M059J (cell line): ENCODE results near the gene FTO. TPM values are rescaled to one million over a fixed set of nuclear protein-coding genes. Genes with fewer than 3 reads are reported as not detected.

Experiments
- DNase-seq: peaks from one replicate; pipeline ENCODE4 v3.0.0-alpha.2; 2012; ENCODE audit warnings: low read depth
- total RNA-seq: library from RNA; depleted of rRNA; stranded (reverse); fragments of >200 nt; shearing (Covaris generic); gene quantifications from 2 replicates; pipeline ENCODE4 v1.2.3, GENCODE V29; 2014

Gene FTO
- total RNA-seq, 1 experiment from 2014 or later = 132 TPM

- no peak for DNase-seq
These were observed 7.4 kb downstream of the FTO start for GRCh38 chr16:53711390-53711789.

DNA sequence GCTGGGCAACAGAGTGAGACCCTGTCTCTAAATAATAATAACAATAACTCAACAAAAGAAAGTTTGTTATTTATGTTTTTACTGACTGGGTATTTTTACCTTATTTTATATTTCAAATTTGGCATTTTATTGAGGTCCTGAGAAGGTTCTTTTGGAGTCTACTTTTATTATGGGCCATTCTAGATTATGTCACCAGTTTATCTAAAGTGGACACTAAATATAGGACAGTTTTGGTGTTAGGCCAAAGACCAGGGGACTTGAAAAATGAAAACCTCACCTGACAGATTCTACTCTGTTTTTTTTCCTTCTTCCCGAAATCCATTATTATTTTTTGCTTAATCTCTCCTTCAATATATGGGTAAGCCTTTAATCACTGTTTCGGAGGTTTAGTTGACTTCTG is 8.1 kb downstream of the FTO start:
- no peak for DNase-seq

GRCh38 chr16:53713403-53714204 is 9.6 kb downstream of the FTO start:
- DNase-seq = no peak

DNA sequence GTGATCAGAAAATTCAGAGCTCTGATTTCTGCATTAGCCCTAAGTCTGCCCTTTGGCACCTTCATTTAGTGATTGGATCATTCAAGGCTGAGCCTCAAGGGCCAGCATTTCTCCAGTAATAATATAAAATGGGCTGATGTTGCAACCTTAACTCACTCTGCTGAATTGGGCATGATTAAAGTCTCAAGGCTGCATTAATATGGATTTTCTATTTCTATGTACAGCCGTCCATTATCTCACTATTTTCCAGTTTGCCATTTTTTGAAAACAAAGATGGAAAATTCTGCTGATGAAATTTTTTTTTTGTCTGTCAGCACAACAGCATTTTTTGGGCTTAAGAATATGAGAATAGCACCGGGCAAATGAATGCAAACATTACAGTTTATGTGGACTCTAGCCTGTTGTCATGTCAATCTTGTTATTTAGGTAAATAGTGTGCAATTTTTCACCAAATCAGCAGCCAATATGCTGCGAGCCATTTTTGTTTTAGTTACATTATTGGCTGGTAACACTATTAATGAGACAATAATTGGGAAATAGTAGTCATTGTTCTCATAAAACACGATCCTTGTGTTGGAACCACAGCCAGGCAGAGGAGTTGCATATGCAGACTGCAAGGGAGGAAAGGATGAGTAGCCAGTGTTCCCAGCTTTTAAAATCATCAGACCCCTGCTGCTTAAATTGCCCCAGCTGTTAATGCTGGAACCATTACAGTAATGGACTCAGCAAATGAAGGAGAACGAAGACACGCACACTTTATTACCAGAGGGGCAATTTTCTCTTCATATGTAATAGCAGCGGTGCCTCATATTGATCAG is 10.5 kb downstream of the FTO start:
- no peak for DNase-seq

- no peak for DNase-seq
These were observed 11.0 kb downstream of the FTO start for GRCh38 chr16:53715023-53715384.

DNA sequence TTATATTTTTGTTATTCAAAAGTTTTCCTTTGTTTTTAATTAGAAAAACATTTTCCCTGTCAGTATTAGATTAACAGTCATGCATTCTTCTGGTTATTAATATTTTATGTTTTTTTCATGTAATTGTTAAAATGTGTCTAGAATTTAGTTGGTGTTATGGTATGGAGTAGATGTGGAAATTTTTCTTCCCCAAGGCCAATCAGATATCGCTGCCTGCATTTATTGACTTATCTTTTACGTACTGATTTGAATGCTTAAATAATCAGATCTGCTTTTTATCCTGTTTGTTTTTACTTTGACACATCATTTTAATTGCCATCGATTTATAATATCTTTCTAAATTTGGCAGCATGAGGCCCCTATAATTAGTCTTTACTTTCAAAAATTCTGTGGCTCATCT is 13.6 kb downstream of the FTO start:
- DNase-seq = no peak

DNA sequence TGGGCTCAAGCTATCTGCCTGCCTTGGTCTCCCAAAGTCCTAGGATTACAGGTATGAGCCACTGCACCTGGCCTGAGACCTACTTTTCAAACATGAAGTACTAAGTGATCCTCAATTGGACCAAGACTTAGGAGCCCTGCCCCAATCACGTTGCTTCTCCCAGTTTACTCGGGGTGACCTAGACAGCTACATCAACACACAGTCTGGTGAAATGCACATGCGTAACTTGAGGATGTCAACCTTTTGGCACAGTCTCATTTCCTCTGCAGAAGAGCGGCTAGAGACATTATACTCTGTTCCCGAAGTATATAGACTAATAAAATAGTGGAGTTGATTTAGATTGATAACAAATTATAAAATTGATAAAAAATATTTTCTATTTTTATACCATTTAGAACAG is 17.1 kb downstream of the FTO start:
- no peak for DNase-seq

GRCh38 chr16:53726625-53727024 is 22.7 kb downstream of the FTO start:
- peak; percentile 72 for DNase-seq

DNA sequence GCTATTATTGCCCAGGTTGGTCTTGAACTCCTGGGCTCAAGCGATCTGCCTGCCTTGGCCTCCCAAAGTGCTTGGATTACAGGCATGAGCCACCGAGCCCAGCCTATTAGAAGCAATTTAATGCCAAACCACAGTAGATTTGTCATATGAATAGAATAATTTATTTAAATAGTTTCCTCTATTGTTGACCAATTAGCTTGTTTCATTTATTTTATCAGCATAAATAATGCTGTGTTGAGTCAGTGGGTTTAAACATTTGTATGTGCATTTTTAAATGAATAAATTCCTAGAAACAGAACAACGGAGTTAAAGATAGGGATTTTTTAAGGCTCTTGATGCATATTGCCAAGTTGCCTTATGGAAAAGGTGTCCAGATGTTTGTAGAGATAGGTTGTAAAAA is 26.7 kb downstream of the FTO start:
- DNase-seq = peak; percentile 28

DNA sequence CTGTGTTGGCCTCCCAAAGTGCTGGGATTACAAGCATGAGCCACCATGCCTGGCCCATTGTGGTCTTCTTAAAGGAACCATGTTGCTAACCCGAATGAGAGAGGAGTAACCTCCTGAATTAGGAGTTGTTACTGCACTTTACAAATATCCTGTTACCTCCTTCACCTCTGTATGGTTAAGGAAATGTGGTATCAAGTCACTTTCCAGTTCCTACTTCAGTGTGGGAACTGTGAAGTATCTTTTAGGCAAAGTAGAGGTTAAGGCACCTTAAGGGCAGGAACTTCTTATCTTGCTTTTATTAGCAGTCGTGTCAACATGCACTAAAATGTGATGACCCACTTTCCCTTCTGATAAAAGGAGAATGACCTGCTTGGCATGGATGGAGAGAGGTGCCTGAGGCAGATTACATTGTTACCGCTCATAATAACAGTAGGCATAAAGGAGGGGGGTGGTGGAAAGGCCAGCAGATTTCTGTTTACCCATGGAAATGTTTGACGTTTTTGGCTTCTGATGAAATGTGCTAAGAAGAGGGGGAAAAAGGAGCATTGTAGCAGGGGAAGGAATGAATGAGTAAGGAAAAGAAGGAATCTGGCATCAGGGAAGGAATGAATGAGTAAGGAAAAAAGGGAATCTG is 28.5 kb downstream of the FTO start:
- DNase-seq = peak; percentile 77

DNA sequence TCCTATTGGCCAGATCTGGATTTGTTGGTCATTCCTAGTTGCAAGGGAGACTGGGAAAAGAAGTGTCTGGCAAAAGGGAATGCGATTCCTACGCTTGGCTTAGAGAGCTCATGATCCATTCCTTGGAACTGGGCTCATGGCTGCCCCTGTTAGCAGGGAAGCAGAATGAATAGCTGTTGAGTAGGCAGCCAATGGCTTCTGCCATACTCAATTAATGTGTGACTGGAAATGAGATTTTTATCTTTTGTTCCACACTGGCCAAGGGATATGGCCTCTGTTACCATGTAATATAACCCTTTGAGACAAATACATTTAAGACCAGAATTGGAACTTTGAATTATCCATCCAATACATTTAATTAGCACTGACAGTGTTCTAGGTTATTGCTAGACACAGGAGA is 31.0 kb downstream of the FTO start:
- no peak for DNase-seq

GRCh38 chr16:53736297-53736696 is 32.3 kb downstream of the FTO start:
- DNase-seq = no peak

DNA sequence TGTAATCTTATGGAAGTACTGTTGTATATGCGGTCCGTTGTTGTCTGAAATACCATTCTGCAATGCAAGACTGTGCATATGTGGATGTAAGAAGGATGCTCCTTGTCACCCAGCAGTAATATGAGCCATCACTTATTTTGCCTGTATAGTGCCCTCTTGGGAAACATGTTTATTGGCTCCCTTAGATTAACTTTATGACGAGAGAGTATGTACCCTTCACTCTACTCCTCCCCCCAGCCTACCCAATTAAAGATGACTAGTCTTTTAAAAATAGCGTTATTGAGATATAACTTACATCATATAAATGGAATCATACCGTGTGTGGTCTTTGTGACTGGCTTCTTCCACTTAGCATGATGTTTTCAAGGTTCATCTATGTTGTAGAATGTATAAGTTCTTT is 33.6 kb downstream of the FTO start:
- DNase-seq = no peak

- no peak for DNase-seq
These were observed 36.5 kb downstream of the FTO start for GRCh38 chr16:53740476-53740875.

GRCh38 chr16:53740933-53741531 is 37.1 kb downstream of the FTO start:
- no peak for DNase-seq

DNA sequence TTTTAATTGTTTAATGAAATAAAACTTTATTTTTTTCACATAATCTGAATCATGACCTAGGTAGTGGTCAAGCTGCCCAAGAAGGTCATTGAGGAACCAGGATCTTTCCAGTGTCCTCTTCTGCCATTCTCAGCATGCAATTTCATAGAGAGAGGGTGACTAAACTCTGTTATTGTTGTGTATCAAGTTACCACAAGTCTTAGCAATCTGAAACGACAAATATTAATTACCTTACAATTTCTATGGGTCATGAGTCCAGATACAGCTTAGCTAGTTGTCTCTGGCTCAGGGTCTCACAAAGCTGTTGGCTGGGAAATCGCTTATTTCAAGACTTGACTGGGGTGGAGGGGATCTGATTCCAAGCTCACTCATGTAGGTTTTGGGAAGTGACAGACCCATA is 37.6 kb downstream of the FTO start:
- no peak for DNase-seq

GRCh38 chr16:53743149-53743566 is 39.2 kb downstream of the FTO start:
- DNase-seq = peak; percentile 53

DNA sequence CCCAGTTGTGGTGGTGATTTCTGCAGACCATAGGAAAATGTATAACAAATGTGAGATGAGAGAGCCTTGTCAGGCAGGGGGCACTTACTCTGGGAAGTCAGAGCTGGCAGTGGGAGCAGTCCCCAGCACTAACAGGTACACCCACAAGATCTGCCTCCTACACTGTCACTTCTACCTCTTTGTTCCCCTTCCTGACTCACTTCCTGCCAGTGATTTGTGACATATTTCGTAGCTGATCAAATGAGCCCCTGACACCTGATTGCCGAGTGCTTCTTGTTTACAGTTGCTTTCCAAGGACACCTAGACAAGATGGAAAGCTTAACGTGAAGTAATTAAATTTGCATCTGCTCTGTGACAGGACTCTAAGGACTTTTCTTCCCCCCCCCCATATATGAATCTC is 40.5 kb downstream of the FTO start:
- DNase-seq = peak; percentile 67

DNA sequence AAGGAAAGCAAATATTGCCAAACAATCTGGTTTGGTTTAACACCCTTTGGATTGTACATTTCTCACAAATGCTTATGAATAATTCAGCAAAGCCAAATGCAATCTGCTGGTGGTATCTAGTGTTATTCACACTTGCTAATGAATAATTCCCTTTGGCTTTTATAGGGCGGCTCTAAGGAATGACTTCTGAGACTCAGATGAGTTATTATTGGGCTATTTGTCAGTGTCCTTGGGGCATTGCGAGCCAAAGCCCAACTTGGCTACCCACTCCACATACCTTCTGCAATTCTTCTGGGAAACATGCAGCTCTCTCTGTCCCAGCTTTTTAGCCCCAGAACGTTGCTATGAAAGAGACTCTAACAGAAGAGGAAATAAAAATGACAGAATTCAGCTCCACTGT is 41.1 kb downstream of the FTO start:
- peak; percentile 92 for DNase-seq

DNA sequence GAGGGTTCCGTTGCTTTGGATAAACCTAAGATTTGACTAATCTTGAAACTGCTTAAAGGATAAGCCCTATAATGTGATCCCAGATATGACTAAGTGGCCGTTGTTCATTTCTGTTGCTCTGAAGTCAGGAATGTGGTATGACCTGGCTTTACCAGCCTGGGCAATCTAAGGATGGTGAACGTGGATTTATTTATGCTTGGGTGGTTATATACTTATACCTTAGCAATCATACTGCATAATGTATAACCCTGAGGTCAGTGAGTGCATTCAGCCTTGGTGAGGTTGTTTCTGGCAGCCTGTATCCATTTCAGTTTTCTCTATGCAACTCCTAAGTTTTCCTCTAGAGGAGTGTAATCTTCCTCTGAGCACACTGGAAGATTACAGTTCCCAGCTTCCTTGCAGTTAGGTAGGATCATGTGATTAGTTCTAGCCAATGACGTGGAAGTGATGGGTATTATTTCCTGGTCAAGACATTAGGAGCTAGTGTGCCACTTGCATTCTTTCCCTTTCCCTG is 41.9 kb downstream of the FTO start:
- DNase-seq = peak; percentile 86

GRCh38 chr16:53752560-53752959 is 48.6 kb downstream of the FTO start:
- peak; percentile 65 for DNase-seq

GRCh38 chr16:53753431-53753830 is 49.5 kb downstream of the FTO start:
- DNase-seq = no peak
